A204.1 (cell line): ENCODE measurements around the gene PLEKHN1.
"Not testable (repeated sequence)": the region's sequence is repeated elsewhere in the genome, so short reads cannot be mapped to it uniquely, and the experiment has no call there.

Experiments
- FAIRE-seq: peaks from 2 replicates; lab custom pipeline; 2012; peaks lifted over from hg19 to GRCh38; lab: Jason Lieb, UNC

Gene PLEKHN1

DNA sequence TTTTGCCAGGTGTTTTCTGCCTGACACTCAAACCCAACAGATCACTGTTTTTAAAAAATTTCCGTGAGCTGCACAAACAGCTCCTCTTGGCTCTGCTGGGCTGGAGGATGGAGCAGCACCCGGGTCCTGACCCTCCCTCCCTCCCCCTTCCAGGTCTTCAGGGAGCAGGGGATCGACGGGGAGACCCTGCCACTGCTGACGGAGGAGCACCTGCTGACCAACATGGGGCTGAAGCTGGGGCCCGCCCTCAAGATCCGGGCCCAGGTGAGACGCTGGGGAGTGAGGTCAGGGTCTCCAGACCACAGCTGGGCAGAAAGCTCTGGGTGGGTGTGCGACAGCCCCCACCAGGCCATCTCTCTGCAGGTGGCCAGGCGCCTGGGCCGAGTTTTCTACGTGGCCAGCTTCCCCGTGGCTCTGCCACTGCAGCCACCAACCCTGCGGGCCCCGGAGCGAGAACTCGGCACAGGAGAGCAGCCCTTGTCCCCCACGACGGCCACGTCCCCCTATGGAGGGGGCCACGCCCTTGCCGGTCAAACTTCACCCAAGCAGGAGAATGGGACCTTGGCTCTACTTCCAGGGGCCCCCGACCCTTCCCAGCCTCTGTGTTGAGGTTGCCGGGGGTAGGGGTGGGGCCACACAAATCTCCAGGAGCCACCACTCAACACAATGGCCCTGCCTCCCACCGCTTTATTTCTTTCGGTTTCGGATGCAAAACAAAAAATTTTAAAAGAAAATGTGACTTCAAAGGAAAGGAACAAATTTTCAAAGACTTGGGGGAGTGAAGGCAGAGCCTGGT lies 22.5 kb upstream of the PLEKHN1 start:
- FAIRE-seq: no peak

DNA sequence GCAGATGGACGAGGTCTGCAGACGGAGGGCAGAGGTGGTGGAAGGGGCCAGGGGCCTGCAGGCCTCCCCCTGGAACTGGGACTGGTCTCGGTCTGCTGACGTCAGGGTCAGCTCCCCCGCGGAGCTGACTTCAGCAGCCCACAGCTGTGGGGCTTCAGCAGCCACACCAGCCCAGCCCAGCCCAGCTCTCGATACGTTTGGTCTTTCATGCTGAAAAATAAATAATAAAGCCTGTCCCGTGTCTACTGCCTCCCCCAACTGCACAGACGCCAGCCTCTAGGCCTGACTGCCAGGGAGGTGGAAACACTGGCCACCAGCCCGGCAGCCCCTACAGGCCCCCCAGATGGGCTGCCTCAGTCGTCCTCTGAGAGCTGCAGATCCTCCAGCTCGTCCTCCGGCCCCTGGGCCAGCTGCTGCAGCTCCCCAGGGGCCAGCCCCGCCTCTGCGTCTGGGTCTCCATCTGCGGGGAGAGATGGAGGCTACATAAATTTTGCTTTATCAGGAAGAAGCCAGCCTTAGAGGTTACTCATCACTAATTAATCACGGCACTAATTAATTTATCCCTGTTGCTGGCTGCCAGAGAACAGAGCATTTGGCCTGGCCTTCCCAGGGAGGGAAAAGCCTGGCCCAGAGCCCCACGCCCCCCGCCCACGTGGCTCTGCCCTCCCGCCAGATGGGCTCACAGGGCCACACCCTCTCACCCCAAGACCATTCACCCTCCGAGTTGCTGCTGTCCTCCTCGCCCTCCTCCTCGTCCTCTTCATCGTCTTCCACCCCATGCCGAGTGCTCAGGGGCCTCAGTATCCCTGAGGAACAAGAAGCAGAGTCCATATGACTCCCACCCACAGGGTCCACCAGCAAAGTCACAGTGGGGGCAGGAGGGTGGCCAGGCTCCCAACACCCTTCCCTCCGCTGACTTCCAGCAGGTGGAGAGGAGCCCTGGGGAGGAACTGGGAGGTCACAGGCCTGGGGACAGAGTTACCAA lies 21.6 kb upstream of the PLEKHN1 start:
- FAIRE-seq: no peak

- no peak for FAIRE-seq
These were observed 20.4 kb upstream of the PLEKHN1 start for GRCh38 chr1:945688-946556.

DNA sequence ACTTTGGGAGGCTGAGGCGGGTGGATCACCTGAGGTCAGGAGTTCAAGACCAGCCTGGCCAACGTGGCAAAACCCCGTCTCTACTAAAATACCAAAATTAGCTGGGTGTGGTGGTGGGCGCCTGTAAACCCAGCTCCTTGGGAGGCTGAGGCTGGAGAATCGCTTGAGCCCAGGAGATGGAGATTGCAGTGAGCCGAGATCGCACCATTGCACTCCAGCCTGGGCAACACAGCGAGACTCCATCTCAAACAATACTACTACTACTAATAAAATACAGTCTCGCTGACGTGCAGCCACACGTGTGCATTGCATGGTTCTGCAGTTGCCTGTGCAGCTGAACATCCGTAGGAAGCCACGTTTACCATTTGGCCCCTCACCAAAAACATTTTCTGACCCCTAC lies 19.5 kb upstream of the PLEKHN1 start:
- not testable (repeated sequence) for FAIRE-seq

DNA sequence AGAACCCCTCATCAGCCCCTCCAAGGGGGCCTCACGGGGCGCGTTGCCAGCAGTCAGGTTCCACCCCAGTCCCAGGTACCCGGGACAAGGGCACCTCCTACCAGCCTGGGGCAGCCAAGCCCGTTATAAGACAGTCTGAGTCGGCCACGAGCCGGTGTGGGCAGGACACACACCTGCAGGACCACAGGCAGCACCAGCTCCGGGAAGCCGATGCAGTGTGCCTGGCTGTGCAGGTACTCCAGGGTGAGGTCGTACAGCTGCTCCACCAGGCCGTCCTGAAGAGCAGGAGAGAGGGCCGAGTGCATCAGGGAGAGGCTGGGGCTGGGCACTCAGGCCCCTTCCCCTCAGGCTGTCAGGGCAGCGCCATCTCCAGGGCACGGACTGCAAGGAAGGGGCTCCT lies 18.3 kb upstream of the PLEKHN1 start:
- no peak for FAIRE-seq

GRCh38 chr1:950268-950667 lies 16.0 kb upstream of the PLEKHN1 start:
- no peak for FAIRE-seq

DNA sequence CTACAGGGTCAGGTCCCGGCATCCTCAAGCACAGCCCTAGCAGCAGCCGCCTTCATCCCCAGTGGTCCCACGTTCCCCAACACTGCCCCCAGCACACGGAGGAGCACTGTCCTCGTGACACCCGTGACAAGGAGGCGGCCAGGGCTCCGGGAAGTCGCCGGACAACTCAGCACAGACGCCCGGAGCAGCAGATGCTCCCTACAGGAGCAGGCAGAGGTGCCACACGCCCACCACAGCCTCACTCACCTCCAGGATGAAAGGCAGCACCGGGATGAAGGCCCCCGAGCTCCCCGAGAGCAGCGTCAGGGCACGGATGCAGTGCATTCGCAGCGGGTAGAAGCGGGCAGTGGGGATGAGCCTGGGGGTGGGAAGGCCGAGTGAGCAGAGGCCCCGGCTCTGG lies 15.4 kb upstream of the PLEKHN1 start:
- no peak for FAIRE-seq

- no peak for FAIRE-seq
These were observed 14.9 kb upstream of the PLEKHN1 start for GRCh38 chr1:951364-951763.

DNA sequence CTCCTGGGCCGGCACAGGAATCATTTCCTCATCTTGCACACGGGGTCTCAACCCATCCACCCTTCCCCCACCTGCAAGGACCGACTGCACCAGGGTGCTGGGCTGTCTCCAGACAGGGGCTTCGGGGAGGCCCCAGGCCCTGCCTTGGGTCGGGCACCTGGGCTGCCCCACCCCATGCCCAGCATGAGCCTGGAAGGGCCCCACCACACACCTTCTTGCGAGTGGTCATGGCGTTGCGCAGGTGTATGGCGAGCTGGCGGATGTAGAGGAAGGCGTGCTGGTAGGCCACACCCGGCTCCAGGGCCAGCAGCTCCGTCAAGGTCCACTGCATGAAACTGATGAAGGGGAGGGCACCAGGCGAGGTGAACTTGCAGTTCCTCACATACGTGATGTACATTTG lies 14.1 kb upstream of the PLEKHN1 start:
- FAIRE-seq: no peak

- FAIRE-seq: no peak
These were observed 13.7 kb upstream of the PLEKHN1 start for GRCh38 chr1:952603-953002.

GRCh38 chr1:953524-954320 lies 12.6 kb upstream of the PLEKHN1 start:
- FAIRE-seq: no peak

DNA sequence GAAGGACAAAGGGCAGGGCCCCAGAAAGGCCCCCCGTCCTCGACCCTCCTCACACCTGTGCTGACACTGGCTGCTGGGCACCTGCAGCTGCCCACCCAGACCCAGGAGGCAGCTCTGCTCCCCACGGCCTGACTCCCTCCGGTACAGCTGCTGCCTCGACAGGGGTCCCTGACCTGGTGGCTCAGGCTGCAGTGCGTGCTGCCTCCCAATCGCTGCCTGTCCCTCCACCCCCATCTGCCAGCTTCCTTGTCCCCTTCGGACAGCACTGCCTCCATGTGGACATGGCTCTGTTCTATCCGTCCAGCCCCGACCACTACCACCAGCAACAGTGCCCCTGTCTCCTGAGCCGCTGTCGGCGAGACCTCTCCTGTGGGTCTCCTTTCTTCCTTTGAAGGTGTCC lies 11.4 kb upstream of the PLEKHN1 start:
- FAIRE-seq: no peak

GRCh38 chr1:955474-955873 lies 10.8 kb upstream of the PLEKHN1 start:
- no peak for FAIRE-seq

GRCh38 chr1:956636-957035 lies 9.6 kb upstream of the PLEKHN1 start:
- no peak for FAIRE-seq

DNA sequence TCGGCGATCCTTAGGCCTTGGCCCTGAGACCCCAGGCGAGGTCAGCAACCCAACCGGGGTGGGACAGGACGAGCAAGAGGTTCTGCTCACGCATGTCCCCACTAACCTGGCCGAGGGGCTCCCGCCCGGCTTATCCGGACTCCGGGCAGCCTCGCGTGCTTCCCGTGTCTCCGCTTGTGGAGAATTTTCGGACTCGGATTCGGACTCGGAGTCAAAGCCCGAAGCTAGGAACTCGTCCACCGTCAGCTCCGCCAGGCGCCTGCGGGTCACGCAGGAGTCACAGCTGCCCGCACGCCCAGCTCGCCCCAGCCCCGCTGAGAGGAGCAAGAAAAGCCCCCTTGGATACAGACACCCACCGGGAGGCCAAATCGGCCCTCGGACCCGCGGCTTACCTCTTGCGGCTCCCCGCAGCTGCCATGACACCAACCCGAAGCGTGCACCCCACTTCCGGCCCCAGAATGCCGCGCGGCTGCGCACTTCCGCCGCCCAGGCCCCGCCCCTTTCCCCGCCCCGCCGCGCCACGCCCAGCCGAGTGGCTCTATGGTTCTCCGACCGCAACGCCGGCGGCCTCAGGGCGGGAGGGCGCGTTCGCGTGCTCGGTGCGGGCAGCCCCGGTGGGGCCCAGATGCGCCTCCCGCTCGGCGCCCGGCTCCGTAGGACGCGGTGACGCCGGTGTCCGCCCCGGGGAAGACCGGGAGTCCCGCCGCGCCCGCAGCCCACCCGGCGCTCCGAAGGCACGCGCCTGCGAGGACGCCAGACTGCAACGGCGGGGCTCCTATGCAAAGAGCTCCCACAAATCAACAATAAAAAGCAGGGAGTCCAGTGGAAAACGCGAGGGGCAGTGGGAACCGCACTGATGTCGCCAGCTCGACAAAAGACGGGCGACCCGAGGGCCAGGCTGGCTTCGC lies 7.2 kb upstream of the PLEKHN1 start, which contains the start of gene NOC2L:
Gene NOC2L, minus strand, starts transcription at position 434 of the 908 bp plus-strand sequence. Its CDS starts 16 bp downstream, at position 418.
- FAIRE-seq: no peak

DNA sequence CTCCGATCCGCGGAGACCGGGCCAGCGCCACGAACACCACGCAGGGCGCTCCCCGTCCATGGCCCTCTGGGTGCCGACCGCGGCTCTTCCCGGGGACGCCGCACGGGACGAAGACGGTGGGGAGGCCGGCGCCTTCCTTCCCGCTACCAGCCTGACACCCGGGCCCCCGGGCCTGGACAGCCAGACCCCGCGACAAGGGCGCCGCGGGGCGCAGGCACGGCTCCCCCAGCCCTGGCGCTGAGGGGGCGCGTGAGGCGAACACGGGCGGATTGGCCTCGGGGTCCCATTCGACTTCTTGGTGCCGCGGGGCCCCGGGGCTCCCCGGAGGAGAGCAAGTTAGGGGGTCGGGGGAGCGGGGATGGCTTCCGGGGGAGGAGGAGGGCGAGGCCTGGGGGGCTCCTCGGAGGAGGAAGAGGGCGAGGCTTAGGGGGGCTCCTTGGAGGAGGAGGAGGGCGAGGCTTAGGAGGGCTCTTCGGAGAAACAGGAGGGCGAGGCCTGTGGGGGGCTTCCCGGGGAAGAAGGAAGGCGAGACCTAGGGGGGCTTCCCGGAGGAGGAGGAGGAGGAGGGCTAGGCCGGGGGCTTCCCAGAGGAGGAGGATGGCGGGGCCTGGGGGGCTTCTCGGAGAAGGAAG lies 6.4 kb upstream of the PLEKHN1 start:
- no peak for FAIRE-seq

DNA sequence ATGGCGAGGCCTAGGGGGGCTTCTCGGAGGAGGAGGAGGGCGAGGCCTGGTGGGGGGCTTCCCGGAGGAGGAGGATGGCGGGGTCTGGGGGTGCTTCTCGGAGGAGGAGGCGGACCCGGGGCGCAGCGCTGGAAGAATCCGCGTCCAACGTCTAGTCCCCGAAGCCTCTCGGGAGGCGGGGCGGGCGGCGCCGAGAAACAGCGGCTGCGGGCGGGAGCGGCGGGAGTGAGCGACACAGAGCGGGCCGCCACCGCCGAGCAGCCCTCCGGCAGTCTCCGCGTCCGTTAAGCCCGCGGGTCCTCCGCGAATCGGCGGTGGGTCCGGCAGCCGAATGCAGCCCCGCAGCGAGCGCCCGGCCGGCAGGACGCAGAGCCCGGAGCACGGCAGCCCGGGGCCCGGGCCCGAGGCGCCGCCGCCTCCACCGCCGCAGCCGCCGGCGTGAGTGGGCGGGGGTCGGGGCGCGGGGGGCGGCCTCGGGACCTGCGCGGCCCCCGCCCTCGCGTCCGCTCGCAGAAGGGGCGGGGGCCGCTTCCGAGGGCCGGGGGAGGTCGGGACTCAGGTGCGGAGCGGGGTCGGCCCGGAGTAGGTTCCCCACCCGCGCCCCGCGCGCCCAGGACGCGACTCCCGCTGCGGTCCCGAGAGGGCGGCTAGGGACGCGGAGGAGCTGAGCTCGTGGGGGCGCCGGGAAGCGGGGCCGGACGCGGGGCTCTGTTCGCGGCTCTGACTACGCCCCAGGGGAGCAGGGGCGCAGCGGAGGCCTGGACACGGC lies 5.7 kb upstream of the PLEKHN1 start, which contains the start of gene KLHL17:
Gene KLHL17, plus strand, starts transcription at position 222 of the 769 bp plus-strand sequence. Its CDS starts 110 bp downstream, at position 332.
- no peak for FAIRE-seq

- FAIRE-seq: no peak
These were observed 5.1 kb upstream of the PLEKHN1 start for GRCh38 chr1:961132-961669.
